Pulmonary artery endothelial cell (primary cell): ENCODE results near the gene CETP. TPM values are rescaled to one million over a fixed set of nuclear protein-coding genes. Genes with fewer than 3 reads are reported as not detected.

Source experiments
- DNase-seq: peaks from one replicate; pipeline ENCODE4 v3.0.0-alpha.2; 2011; ENCODE audit warnings: low read depth, low spot score
- total RNA-seq: library from RNA; depleted of rRNA; stranded (reverse); fragments of >200 nt; gene quantifications from 2 replicates; pipeline ENCODE4 v1.2.3, GENCODE V29; 2014

The CETP gene
- total RNA-seq, 1 donor from 2014 or later: 0.33 TPM

DNA sequence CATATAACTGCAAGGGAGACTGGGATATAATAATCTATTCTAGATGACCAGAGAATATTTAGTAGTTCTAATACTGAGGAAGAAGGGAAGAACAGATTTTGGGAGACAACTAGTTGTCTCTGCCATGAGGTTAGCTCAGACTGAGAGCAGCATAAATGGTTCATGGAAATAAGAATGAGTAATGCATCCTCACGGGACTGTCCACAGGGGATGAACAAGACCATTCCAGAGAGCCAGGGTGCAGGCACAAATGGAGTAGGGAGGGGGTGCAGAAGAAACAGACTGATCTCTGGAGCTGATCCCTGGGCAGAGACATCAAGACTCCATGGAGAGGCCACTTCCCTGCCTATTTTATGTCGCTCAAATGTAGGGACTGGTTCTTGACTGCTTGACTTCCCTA, 58.0 kb downstream of the CETP start:
- DNase-seq: no peak

GRCh38 chr16:57020651-57021050, 58.9 kb downstream of the CETP start:
- DNase-seq: no peak

- no peak for DNase-seq
Observed at GRCh38 chr16:57021757-57022156, 60.0 kb downstream of the CETP start.

DNA sequence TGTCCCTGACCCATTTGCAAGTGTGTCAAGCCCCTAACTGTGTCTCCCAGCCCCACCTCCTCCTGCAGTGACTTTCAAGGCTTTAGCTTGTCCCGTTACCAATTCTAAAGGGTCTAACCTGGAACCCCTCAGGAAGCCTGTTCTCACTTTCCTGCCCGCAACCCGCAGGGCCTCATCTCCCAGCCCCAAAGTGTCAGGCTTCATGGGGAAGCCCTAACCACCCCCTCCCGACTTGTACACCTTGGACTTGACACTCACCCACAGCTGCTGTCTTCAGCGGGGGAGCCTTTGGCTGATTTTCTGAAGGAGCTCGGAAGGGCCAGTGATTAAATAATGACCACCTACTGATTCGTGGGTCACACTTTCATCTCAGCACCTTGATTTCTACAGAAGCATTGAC, 60.7 kb downstream of the CETP start:
- DNase-seq: no peak

- no peak for DNase-seq
Observed at GRCh38 chr16:57023541-57024249, 61.9 kb downstream of the CETP start.

DNA sequence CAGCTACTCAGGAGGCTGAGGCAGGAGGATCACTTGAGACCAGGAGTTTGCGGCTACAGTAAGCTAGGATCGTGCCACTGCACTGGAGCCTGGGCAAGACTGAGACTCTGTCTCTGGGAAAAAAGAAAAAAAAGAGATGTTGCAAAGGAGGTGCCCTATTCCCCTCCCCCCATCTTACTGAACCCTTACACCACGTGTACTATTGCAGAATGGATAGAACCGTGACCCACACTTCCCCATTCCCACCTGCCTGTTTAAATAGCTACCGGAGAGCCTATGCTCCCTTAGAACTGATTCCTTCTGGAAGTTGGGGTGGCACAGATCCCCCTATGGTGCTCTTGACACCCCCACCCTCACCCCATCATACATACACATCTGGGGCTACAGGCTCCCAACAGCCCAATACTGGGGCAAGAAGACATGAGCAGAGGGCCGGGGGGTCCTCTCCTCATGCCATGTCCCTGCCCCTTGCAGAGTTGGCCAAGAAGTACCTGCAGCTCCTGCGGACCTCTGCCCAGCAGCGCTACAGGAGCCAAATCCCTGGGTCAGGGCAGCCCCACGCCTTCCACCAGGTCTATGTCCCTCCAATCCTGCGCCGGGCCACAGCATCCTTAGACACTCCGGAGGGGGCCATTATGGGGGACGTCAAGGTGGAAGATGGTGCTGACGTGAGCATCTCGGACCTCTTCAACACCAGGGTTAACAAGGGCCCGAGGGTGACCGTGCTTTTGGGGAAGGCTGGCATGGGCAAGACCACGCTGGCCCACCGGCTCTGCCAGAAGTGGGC, 63.3 kb downstream of the CETP start:
- no peak for DNase-seq

GRCh38 chr16:57025941-57026777, 64.4 kb downstream of the CETP start:
- DNase-seq: no peak

GRCh38 chr16:57026778-57027062, 65.0 kb downstream of the CETP start:
- DNase-seq: no peak

GRCh38 chr16:57027067-57027466, 65.3 kb downstream of the CETP start:
- DNase-seq: no peak

DNA sequence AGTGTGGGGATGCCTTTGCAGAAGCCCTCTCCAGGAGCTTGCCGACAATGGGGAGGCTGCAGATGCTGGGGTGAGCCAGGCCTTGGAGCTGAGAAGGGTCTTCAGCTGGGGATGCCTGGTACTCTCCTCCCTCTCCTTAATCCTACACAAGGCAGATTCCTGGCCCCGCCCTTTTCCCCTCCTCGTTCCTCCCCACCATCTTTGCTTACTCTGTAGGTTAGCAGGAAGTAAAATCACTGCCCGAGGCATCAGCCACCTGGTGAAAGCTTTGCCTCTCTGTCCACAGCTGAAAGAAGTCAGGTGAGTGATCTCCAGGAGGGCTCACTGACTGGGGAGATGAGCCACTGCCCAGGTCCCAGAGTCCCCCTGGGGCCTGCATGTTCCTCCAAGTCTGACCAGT, 66.3 kb downstream of the CETP start:
- no peak for DNase-seq

GRCh38 chr16:57029161-57030160, 67.7 kb downstream of the CETP start:
- no peak for DNase-seq

DNA sequence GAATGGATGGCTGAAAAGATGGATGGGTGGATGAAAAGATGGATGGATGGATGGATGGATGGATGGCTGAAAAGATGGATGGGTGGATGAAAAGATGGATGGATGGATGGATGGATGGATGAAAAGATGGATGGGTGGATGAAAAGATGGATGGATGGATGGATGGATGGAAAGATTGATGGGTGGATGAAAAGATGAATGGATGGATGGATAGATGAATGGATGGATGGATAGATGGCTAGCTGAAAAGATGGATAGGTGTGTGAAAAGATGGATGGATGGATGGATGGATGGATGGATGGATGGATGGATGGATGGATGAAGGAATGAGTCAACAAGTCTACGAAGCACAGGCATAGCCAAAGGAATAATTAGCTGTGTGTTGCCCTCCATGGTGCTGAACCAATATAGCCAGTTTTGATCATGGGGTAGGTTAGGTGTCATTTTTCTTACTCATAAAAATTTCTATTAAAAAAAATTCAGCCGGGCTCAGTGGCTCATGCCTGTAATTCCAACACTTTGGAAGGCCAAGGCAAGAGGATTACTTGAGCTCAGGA, 68.7 kb downstream of the CETP start:
- DNase-seq: no peak

GRCh38 chr16:57031156-57031555, 69.4 kb downstream of the CETP start:
- no peak for DNase-seq

DNA sequence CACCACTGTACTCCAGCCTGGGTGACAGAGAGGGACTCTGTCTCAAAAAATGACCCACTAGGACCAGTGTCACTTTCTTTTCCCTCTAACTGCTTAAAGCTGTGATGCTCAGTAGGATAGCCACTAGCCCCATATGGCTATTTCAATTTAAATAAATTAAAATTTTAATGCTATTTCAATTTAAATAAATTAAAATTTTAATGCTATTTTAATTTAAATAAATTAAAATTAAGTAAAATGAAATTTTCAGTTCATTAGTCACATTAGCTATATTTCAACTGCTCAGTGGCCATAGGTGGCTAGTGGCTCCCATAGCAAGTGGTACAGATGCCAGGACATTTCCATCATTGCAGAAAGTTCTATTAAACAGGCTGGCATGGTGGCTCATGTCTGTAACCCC, 70.6 kb downstream of the CETP start:
- DNase-seq: no peak

- no peak for DNase-seq
Observed at GRCh38 chr16:57032931-57033330, 71.2 kb downstream of the CETP start.

Other genes with a start within 250 kb of the CETP start
- gene NUP93, start 231.8 kb upstream of the CETP start, total RNA-seq: 111 and 118 TPM in 2 replicates
- not detected in 2 replicates for gene SLC12A3, start 96.7 kb upstream of the CETP start, total RNA-seq
- gene HERPUD1, start 29.8 kb upstream of the CETP start, total RNA-seq: 43.6 and 129 TPM in 2 replicates
- 10.2 and 16.8 TPM in 2 replicates for gene NLRC5, start 27.6 kb downstream of the CETP start, total RNA-seq
- gene CPNE2, start 130.6 kb downstream of the CETP start, total RNA-seq: 70.8 and 73.7 TPM in 2 replicates
- 67.7 and 79.1 TPM in 2 replicates for gene PSME3IP1, start 224.1 kb downstream of the CETP start, total RNA-seq
- 65.5 and 90.7 TPM in 2 replicates for gene RSPRY1, start 224.4 kb downstream of the CETP start, total RNA-seq